Medulla oblongata (tissue), 1 donor: ENCODE measurements around the gene SYNGR3.
A peak's percentile ranks its signal among the peaks of the same experiment; 100 is the strongest.
"Not testable (repeated sequence)": the region's sequence is repeated elsewhere in the genome, so short reads cannot be mapped to it uniquely, and the experiment has no call there.

ENCODE experiments used
- DNase-seq: peaks from one replicate; pipeline ENCODE4 v3.0.0-alpha.2; 2015; ENCODE audit errors: extremely low spot score

Gene SYNGR3

DNA sequence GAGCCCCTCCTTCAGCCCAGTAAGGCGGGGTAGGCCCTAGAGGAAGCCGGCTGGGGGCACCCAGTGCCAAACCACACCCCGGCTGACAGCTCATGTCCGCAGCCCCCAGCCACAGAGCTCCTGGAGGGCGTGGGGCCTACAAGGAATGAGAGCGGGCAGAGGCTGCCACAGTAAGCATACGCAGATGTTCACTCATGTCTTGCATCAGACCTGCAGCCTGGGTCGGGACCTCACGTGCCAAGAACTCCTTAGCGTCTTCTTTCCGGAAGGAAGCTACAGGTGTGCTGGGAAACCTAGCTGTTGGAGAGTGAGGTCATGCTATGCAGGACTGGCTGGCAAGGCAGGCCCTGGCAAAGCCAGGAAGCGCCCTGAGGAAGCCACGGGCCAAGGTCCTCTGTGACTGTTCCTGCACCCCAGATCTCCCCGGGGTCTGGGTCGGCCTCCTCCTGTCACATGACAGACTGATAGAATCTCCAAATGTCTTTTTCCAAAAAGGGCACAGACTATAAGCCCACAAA is 18.3 kb downstream of the SYNGR3 start:
- no peak for DNase-seq

DNA sequence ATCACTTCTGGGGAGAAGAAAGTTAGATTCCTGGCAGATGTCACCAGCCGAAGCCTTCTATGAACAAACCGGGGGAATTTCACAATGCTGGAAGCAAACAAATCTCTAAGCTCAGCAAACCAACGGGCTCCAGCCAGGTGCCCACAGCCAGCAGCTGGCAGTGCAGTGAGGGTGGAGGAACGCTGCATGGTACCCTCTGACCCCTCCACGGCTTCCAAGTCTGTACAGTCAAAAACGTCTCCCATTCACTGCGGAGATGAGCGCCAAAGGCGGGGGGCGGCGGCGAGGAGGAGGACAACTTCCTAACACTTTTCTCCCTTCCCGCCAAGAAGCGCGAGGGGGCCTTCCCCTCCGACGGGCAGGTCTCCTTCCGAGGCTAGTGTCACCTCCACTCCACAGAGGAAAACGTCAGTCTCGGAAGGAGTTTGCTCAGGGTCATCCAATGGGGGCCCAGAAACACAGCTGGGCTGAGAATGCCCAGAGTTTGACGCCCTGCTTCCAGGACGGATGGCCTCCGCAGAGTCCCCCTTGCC is 18.9 kb downstream of the SYNGR3 start:
- DNase-seq, result no peak

DNA sequence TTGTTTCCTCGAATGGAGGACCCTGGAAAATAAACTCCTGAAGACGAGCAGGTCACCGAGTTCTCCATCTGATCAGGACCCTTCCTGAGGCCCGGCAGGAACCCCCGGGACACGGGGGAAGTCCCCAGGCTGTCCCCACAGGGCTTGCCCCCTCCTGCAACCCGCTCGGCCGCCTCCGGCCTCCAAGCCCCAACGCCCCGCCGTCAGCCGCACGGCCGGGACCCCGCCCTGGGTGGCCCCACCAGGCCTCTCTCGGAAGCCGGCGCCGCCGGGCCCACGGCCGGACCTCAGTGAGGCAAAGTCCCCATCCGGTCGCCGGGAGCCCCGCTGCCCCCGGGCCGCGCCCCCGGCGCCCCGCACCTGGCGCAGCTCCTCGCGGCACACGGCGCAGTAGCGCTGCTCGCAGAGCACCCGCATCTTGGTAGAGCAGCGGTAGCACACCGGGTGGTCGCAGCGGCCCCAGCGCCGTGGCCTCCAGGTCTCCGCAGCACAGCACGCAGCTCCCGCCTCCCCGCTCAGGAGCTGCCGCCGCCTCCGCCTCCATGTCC is 19.5 kb downstream of the SYNGR3 start:
- DNase-seq, result no peak

DNA sequence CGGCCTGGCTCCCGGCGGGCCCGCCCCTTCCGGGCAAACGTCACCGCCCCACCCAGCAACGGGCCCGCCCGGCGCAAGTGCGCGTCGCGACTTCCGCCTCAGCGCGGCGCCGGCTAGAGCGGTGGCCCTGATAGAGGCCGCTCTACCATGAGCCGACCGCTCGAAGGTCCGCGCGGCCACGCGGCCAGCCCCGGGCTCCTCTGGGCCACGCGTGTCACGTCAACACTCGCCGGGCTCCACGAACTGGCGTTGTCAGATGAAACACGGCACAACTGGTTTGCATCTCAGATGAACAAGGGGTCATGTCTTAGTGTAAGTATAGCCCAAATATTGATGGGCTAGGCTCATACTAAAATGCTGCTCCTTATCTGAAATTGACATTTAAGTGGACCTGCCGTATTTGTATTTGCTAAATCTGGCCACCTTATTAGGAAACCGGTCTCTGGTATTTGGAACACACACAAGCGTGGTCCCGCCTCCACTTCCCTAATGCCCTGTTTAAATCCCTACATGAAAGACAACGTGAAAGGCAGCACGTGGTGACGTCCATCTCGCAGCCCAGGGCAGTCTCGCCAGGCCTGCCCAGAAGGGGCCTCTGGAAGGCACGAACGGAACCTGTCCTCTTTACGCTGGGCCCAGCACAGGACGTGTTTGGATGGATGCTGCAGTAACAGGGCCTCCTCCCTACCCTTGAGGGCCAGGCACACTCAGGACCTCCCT is 20.2 kb downstream of the SYNGR3 start, which contains the start of gene ZNF598:
Gene ZNF598, minus strand, starts transcription at position 31 of the 720 bp plus-strand sequence.
- DNase-seq, result peak; percentile 92

DNA sequence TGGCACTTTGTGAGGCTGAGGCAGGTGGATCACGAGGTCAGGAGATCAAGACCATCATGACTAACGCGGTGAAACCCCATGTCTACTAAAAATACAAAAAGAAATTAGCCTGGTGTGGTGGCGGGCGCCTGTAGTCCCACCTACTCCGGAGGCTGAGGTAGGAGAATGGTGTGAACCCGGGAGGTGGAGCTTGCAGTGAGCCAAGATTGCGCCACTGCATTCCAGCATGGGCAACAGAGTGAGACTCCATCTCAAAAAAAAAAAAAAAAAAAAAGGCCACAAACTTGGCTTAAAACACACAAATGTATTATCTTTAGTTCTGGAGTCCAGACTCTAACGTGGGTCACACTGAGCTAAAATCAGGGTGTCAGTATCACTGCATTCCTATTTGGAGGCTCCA is 22.0 kb downstream of the SYNGR3 start:
- not testable (repeated sequence) for DNase-seq

DNA sequence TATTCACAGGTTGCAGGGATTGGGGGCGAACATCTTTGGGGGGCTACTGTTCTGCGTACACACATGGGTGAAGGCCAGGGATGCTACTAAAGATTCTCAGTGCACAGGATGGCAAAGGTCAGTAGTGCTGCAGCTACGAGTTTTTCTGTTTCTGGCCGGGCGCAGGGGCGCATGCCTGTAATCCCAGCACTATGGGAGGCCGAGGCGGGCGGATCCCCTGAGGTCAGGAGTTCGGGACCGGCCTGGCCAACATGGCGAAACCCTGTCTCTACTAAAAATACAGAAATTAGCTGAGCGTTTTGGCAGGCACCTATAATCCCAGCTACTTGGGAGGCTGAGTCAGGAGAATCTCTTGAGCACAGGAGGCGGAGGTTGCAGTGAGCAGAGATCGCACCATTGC is 23.8 kb downstream of the SYNGR3 start:
- no peak for DNase-seq

DNA sequence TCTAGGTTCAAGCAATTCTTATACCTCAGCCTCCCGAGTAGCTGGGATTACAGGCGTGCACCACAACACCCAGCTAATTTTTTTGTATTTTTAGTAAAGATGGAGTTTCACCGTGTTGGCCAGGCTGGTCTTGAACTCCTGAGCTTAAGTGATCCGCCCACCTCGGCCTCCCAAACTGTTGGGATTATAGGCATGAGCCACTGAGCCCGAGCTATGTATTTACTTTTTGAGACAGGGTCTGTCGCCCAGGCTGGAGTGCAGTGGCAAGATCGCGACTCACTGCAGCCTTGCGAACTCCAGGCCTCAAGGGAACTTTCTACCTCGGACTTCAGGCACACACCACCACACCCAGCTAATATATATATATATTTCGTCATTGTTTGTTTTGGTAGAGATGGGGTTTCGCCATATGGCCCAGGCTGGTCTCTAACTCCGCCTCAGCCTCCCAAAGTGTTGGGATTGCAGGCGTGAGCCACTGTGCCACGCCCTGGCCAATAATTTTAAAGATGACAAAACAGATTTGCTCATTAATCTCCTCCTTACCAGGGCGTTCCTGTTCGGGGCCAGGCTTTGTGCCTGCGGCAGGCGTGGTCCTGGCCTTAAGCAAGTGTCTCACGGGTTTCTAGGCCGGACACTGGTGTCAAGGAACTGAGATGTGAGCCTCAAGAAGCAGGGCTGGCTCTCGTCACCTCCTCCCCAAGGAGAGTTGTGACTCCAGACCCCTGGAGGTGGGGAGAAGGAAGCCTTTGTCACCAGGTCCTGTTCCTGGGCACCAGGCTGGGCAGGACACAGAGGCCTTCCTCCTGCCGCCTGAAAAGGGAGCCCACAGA is 25.6 kb downstream of the SYNGR3 start:
- DNase-seq, result no peak

DNA sequence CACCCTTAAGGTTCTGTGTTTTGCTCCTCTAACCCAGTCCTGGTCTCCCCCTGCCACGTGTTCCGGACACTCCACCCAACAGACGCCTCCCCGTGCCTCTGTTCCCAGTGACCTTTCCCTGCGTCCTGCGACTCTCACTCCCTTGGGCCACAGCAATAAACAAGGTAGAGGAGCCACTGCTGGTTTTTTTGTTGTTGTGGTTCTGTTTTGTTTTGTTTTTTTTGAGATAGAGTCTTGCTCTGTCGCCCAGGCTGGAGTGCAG is 26.1 kb downstream of the SYNGR3 start:
- DNase-seq, result no peak

DNA sequence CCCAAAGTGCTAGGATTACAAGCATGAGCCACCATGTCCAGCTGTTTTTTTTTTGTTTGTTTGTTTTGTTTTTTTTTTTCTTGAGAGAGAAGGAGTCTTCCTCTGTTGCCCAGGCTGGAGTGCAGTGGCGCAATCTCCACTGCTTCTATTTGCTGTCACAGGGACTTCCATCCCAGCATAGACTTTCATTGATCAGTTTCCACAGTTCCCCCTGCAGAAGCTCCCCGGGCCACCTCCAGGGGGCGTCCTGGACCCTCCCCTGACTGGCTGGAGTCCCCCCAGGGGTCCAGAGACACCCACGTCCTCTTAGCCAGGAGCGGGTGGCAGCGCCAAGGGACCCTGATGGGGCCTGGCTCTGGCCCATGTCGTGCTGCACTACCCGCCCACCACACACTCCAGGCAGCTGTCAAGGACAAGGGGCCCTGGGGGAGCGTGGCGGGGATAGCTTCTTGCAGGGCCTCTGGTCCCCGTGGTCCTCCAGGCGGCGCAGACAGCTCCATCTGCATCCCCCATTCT is 26.7 kb downstream of the SYNGR3 start:
- DNase-seq, result no peak

DNA sequence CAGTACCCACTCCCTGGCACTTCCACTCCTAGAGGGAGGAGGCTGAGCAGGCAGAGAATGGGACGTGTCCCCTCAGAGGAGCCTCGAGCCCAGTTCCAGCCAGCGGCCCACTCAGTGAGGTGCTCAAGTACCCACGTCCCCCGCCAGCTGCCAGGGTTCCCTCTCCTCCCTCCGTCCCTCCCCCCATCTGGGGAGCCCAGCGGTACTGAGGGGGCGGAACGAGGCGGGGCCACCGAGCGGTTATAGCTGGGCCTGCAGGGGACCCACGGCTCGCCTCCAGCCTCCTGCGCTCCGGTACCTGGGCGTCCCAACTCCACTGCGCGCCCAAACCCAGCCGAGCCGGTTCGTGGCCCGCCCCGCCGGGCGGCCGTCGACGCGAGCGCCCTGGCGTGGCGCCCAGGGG is 29.7 kb downstream of the SYNGR3 start, which contains the start of gene NPW:
Gene NPW, plus strand, starts transcription at position 268 of the 403 bp plus-strand sequence.
- DNase-seq, result no peak

DNA sequence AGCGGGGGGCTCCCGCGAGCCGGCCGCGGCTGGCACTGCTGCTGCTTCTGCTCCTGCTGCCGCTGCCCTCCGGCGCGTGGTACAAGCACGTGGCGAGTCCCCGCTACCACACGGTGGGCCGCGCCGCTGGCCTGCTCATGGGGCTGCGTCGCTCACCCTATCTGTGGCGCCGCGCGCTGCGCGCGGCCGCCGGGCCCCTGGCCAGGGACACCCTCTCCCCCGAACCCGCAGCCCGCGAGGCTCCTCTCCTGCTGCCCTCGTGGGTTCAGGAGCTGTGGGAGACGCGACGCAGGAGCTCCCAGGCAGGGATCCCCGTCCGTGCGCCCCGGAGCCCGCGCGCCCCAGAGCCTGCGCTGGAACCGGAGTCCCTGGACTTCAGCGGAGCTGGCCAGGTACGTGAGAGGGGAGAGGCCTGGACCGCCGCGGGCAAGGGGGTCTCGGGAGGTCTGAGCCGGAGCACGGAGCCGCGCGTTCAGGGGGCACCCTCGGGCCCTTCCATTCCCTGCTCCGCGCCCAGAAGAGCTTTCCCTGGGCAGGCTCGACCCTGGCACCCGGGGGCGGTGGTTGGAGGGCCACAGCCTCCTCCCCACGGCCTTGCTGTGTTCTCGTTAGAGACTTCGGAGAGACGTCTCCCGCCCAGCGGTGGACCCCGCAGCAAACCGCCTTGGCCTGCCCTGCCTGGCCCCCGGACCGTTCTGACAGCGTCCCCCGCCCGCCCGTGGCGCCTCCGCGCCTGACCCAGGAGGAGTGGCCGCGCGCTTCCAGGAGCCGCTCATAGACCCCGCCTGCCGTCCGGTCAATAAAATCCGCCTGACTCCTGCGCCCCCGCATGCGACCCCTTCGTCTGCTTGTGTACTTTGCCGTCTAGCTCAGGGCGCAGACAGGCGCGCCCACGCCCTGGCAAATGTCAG is 30.4 kb downstream of the SYNGR3 start:
- DNase-seq, result no peak

DNA sequence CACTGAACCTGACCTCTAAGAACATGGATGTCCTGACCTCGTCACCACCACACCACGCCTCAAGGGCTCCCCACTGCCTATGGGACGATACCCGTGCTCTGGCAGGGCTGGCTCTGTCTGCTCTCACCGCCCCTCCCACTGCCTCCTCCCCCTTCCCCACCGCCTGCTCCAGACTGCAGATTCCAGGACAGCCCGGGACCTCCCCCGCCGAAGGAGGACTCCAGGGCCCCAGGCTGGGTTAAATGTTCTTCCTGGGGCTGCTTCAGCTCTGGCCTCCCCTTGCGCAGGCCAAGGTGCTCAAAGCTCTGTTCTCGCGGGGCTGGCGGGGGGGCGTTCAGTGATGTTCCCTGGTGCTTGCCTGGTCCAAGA is 32.9 kb downstream of the SYNGR3 start:
- DNase-seq, result no peak

DNA sequence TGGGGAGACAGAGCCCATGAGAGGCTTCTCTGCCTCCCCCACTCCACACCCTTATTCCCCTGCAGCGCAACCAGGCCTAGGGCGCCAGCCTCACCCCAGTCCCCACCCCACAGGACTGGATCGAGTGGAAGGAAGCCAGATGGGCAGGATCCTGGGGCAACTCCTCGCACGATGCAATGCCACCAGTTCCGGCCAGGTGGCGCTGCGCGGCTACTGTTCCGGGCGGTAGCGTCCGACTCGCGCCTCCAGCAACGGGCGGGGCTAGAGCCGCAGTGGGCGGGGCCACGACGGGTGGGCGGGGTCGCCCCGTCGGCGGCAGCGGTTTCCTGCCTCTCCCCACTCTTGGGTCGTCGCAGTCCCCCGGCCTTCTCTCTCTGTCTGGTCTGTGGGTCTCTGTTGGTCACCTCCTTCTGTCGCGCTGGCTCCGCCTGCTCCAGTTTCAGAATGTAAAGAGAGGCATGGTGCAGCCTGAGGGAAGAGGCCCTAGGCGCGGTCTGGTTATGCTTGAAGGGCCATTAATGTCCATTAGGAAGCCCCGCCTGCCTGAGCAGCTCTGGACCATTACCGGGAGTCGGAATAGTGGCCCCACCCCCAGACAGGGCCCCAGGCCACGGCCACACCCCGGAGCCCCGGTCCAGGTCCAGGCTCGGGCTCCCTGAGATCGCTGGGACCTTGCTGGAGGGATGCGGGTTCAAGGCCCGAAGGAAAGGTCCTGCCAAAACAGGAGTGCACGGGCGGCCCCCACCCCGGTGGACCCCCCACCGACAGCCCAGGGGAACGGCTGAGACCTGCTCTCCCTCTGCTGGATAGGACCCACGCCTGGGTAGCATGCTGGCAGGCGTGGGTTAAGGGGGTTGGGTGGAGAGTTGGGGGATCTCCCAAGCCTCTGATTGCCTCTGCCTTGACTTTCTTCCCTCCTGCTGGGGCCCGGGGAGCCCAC is 33.6 kb downstream of the SYNGR3 start:
- peak; percentile 93 for DNase-seq

DNA sequence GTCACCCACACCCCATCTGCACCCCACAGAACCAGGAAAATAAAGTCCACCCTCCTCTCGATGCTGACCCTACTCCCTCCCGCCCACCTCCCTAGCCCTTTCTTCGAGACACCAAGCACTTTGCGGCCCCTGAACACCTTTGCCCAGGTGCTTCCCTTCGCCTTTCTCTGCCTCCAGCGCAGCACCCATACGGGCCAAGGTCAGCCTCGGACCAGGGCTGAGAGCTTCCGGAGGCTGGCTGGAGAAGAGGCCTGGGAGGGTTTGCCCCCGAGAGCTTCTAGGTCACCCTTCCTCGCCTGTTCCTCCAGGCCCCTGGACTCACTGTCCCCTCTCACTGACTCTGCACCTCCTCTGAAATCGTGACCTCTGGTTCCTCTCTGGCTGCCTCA is 34.3 kb downstream of the SYNGR3 start:
- DNase-seq, result no peak

DNA sequence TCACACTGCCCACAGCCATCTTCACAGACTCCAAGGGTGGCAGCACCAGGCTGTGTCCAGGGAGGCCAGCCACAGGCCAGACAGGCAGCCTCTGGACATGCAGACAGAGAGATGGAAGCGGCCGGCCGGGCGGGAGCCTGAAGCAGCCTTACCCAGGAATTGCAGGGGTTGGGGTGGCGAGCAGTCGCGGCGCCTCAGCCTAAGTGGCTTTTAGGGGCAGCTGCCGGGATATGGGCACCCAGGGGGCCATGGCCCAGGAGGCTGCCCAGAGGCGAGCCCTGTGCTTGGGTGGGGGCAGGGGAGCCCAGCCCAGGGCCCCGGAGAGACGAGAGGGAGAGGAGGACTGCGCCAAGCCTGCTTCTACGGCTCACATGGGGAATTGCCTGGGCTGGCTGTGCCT is 35.5 kb downstream of the SYNGR3 start:
- no peak for DNase-seq

DNA sequence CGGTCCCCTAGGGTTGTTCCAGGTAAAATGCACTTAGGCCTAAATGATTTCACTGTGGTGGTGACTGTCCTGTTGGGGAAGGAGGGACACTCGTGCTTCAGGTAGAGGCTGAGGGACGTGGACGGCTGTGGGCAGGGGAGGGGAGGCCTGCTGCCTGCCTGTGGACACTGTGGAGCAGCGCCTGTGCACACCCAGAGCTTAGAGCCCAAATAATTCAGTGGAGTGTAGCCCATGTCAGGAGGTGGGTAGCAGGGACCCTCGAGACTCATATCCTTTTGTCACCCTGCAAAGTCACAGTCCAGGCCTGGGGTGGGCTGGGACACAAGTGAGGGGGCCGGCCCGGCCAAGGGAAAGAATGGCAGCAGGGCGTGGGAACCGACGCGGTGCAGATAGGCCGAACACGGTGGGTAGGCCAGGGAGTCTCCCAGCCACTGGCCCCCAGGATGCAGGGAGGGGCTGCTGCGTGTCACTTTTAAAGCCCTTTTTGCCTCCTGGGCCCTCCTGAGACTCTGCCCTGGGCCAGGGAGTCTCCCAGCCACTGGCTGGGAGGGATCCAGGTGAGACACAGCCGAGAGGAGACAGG is 36.2 kb downstream of the SYNGR3 start:
- no peak for DNase-seq

DNA sequence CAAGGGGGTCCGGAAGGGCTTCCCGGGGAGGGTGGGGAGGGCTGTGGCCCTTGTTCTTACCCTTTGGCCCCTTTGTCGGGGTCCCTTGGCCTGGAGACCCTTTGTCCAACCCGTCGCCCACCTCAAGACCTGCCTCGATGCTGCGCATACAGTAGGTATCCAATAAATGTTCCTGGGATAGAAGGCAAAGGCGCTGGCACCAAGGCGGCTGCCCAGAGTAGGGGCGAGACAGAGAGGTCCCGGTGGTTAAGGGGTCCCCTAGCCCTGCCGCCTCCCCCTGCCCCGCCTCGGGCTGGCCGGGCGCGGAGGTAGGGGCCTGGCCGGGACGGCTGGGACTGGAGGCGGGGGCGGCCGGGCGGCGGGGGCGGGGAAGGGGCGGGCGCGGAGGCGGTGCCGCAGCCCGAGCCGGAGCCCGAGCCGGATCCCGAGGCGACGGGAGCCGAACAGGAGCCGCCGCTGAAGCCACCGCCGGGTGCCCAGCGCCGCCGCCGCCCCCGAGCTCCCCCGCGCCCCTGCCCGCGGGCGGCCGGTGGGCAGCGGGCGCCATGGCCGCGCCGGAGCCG is 36.8 kb downstream of the SYNGR3 start, which contains the start of gene NHERF2:
Gene NHERF2, plus strand, starts transcription at position 442 of the 563 bp plus-strand sequence. Its CDS starts 104 bp downstream, at position 546.
- no peak for DNase-seq

DNA sequence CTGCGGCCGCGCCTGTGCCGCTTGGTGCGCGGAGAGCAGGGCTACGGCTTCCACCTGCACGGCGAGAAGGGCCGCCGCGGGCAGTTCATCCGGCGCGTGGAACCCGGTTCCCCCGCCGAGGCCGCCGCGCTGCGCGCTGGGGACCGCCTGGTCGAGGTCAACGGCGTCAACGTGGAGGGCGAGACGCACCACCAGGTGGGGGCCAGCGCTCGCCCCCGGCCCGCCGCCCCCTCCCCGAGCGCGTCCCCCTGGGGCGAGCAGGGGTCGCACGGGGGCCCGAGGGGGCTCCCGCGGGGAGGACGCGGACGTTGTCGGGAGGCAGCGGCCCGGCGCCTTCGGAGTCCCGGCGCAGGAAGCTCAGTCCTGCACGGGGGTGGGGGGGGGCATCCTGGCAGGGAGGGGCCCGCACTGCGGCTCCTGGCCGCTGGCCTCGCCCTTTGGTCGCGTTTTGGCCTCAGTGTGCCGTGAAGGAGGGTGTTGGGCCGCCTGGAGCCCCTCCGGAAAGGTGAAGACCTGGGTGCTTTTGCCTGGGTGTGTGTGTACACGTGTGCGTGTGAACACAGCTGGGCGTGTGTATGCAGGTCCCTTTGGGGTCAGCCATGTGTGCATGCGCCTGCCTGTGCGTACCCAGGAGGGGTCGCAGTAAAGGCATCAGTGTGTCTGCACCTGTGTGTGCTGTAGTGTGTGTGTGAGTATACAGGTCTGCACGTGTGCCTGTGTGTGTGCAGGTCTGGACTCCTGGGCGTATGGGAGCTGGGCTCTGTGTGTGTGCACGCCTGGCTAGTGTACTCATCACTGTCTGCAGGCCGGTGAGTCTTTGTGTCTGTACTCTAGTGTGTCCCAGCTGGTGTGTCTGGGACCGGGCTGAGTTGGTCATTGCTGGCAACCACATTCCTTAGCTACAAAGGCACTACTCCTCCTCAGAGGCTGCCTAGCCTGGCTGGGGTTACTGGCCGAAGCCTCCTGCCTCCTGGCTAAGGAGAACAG is 37.5 kb downstream of the SYNGR3 start:
- no peak for DNase-seq
